GM23338 (cell line): Measurements from ENCODE around the gene TMEM255B. TPM values are rescaled to one million over a fixed set of nuclear protein-coding genes. Genes with fewer than 3 reads are reported as not detected.

ENCODE experiments used
- CREB1 ChIP-seq: fragments of 250-450 bp; sonication (Bioruptor Pico); IDR thresholded peaks from 2 replicates; pipeline ENCODE4 v1.5.0; 2020; ENCODE audit warnings: low read depth, mild to moderate bottlenecking, moderate library complexity
- CTCF ChIP-seq, 2 experiments: fragments of 200-600 bp in 1 of 2; sonication (generic) in 1 of 2; conservative IDR thresholded peaks; 2 replicates each; pipeline versions ENCODE4 v1.5.1 to v1.6.1; 2016 to 2017; ENCODE audit warnings: antibody characterized with exemption in 2 of 2, low read depth in 2 of 2, mild to moderate bottlenecking in 2 of 2, moderate library complexity in 1 of 2
- ETS1 ChIP-seq: IDR thresholded peaks from 2 replicates; pipeline ENCODE4 v1.6.1; 2016; ENCODE audit warnings: antibody characterized with exemption
- EZH2 ChIP-seq: fragments of 200-600 bp; sonication (generic); IDR thresholded peaks from one replicate; pipeline ENCODE4 v1.8.0; 2017; ENCODE audit warnings: antibody characterized with exemption, mild to moderate bottlenecking, low read depth; ENCODE audit not compliant: unreplicated experiment
- EZH2phosphoT487 ChIP-seq: fragments of 200-600 bp; sonication (generic); IDR thresholded peaks from one replicate; pipeline ENCODE4 v1.8.1; 2018; ENCODE audit warnings: antibody characterized with exemption; ENCODE audit not compliant: unreplicated experiment
- JUNB ChIP-seq: IDR thresholded peaks from one replicate; pipeline ENCODE4 v1.6.1; 2016; ENCODE audit warnings: antibody characterized with exemption; ENCODE audit not compliant: unreplicated experiment
- NANOG ChIP-seq: IDR thresholded peaks from 2 replicates; pipeline ENCODE4 v1.6.1; 2016; ENCODE audit warnings: antibody characterized with exemption, borderline replicate concordance
- POLR2AphosphoS5 ChIP-seq: IDR thresholded peaks from 2 replicates; pipeline ENCODE4 v1.6.1; 2016; ENCODE audit warnings: antibody characterized with exemption, low read depth
- STAT1 ChIP-seq: IDR thresholded peaks from one replicate; pipeline ENCODE4 v1.6.1; 2016; ENCODE audit warnings: antibody characterized with exemption; ENCODE audit not compliant: unreplicated experiment
- ZNF114 ChIP-seq: fragments of 250-450 bp; sonication (Bioruptor Pico); IDR thresholded peaks from 2 replicates; pipeline ENCODE4 v1.5.0; 2020; ENCODE audit warnings: mild to moderate bottlenecking, moderate library complexity
- ZNF331 ChIP-seq: fragments of 250-450 bp; sonication (Bioruptor Pico); IDR thresholded peaks from 2 replicates; pipeline ENCODE4 v1.5.0; 2020; ENCODE audit warnings: low read depth, mild to moderate bottlenecking, moderate library complexity
- polyA plus RNA-seq: library from polyadenylated mRNA; unstranded; fragments of >200 nt; fragmentation: Nextera tagmentation; extraction: Ambion mirVana; gene quantifications from 2 replicates; pipeline ENCODE4 v1.2.1, GENCODE V29; 2016
- total RNA-seq: library from RNA; depleted of rRNA; stranded (reverse); fragments of >200 nt; shearing (Covaris generic); gene quantifications from 2 replicates; pipeline ENCODE4 v1.2.3, GENCODE V29; 2014
- TF ChIP-seq, protein P1 (sequence below): fragments of 250-450 bp; sonication (Bioruptor Pico); IDR thresholded peaks from 2 replicates; pipeline ENCODE4 v1.5.0; 2020; ENCODE audit warnings: mild to moderate bottlenecking, moderate library complexity

Gene TMEM255B
- total and polyA plus RNA-seq, 2 experiments from 2014 or later, result 0.69 to 4.4 TPM

- TF ChIP-seq, protein P1, sequence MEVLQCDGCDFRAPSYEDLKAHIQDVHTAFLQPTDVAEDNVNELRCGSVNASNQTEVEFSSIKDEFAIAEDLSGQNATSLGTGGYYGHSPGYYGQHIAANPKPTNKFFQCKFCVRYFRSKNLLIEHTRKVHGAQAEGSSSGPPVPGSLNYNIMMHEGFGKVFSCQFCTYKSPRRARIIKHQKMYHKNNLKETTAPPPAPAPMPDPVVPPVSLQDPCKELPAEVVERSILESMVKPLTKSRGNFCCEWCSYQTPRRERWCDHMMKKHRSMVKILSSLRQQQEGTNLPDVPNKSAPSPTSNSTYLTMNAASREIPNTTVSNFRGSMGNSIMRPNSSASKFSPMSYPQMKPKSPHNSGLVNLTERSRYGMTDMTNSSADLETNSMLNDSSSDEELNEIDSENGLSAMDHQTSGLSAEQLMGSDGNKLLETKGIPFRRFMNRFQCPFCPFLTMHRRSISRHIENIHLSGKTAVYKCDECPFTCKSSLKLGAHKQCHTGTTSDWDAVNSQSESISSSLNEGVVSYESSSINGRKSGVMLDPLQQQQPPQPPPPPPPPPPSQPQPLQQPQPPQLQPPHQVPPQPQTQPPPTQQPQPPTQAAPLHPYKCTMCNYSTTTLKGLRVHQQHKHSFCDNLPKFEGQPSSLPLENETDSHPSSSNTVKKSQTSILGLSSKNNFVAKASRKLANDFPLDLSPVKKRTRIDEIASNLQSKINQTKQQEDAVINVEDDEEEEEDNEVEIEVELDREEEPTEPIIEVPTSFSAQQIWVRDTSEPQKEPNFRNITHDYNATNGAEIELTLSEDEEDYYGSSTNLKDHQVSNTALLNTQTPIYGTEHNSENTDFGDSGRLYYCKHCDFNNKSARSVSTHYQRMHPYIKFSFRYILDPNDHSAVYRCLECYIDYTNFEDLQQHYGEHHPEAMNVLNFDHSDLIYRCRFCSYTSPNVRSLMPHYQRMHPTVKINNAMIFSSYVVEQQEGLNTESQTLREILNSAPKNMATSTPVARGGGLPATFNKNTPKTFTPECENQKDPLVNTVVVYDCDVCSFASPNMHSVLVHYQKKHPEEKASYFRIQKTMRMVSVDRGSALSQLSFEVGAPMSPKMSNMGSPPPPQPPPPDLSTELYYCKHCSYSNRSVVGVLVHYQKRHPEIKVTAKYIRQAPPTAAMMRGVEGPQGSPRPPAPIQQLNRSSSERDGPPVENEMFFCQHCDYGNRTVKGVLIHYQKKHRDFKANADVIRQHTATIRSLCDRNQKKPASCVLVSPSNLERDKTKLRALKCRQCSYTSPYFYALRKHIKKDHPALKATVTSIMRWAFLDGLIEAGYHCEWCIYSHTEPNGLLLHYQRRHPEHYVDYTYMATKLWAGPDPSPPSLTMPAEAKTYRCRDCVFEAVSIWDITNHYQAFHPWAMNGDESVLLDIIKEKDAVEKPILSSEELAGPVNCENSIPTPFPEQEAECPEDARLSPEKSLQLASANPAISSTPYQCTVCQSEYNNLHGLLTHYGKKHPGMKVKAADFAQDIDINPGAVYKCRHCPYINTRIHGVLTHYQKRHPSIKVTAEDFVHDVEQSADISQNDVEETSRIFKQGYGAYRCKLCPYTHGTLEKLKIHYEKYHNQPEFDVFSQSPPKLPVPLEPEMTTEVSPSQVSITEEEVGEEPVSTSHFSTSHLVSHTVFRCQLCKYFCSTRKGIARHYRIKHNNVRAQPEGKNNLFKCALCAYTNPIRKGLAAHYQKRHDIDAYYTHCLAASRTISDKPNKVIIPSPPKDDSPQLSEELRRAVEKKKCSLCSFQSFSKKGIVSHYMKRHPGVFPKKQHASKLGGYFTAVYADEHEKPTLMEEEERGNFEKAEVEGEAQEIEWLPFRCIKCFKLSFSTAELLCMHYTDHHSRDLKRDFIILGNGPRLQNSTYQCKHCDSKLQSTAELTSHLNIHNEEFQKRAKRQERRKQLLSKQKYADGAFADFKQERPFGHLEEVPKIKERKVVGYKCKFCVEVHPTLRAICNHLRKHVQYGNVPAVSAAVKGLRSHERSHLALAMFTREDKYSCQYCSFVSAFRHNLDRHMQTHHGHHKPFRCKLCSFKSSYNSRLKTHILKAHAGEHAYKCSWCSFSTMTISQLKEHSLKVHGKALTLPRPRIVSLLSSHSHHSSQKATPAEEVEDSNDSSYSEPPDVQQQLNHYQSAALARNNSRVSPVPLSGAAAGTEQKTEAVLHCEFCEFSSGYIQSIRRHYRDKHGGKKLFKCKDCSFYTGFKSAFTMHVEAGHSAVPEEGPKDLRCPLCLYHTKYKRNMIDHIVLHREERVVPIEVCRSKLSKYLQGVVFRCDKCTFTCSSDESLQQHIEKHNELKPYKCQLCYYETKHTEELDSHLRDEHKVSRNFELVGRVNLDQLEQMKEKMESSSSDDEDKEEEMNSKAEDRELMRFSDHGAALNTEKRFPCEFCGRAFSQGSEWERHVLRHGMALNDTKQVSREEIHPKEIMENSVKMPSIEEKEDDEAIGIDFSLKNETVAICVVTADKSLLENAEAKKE, result no peak
- no peak for TF ChIP-seq ZNF114 (CRISPR knock-in tag)
- TF ChIP-seq STAT1, result no peak
- TF ChIP-seq ETS1, result no peak
- no peak for TF ChIP-seq ZNF331 (CRISPR knock-in tag)
- no peak for TF ChIP-seq JUNB
- TF ChIP-seq NANOG, result no peak
- no peak for TF ChIP-seq EZH2
- TF ChIP-seq POLR2AphosphoS5, result no peak
- no peak for TF ChIP-seq EZH2phosphoT487
- no peak for TF ChIP-seq CTCF (conservative IDR thresholded peaks at IDR 0.05; ENCODE audit: low read depth in 2 of 2)
- no peak for TF ChIP-seq CREB1
Measured at GRCh38 chr13:113722921-113723320, 36.1 kb upstream of the TMEM255B start (continued).
